NOMO-1 treated with dmso at 0.1 percent for 144 hours (cell line): ENCODE measurements around the gene CAPZA2.
"Not testable (repeated sequence)": the region's sequence is repeated elsewhere in the genome, so short reads cannot be mapped to it uniquely, and the experiment has no call there.

ENCODE experiments used
- DNase-seq: peaks from one replicate; lab custom pipeline; 2025; ENCODE audit not compliant: unreplicated experiment; lab: John Stamatoyannopoulos, UW

CAPZA2 gene

GRCh38 chr7:116953372-116953905, 91.1 kb downstream of the CAPZA2 start, which contains the start of gene ST7:
Gene ST7, plus strand, starts transcription at chr7:116953501. Its CDS starts 40 bp downstream, at chr7:116953541.
- no peak for DNase-seq

- no peak for DNase-seq
Observed at GRCh38 chr7:116953906-116954838, 91.8 kb downstream of the CAPZA2 start.

- DNase-seq, result no peak
Observed at GRCh38 chr7:116955340-116955739, 93.0 kb downstream of the CAPZA2 start.

GRCh38 chr7:116955801-116956476, 93.6 kb downstream of the CAPZA2 start:
- DNase-seq, result no peak

DNA sequence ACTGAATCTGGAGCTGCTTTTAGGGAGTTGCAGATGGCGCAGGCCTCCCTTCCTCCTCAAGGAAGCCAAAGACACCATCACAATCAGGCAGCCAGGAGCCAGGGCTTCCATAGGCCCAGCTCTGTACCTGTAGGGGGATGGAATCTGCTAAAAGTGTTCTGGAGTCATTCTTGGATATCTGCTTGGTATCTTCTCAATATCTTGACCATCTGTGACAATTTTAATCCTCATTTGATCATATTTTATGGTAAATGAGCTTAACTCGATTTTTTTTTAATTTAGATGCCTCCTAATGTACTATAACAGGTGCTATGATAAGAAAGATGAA, 94.1 kb downstream of the CAPZA2 start:
- no peak for DNase-seq

- no peak for DNase-seq
Observed at GRCh38 chr7:116957874-116958273, 95.5 kb downstream of the CAPZA2 start.

- not testable (repeated sequence) for DNase-seq
Observed at GRCh38 chr7:116961966-116962673, 99.7 kb downstream of the CAPZA2 start.

DNA sequence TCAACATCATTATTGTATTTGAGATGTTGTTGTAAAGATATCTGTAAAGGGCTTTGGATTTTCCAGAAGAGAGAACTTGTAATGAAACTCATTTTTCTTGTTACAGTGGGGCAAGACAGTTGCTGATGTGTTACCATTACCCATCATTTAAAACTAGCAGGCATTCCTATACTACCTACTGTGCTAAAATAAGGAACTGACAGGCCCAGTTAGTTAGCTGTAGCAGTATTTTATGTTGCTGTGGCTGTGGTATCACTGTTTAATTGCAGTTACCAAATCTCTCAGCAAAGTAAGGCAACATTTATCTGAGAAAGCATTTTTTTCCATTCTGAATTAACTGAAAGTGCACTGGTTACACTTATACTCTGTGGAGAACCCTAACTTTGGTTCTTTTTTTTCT, 100.8 kb downstream of the CAPZA2 start:
- no peak for DNase-seq

GRCh38 chr7:116966601-116967000, 104.2 kb downstream of the CAPZA2 start:
- no peak for DNase-seq

DNA sequence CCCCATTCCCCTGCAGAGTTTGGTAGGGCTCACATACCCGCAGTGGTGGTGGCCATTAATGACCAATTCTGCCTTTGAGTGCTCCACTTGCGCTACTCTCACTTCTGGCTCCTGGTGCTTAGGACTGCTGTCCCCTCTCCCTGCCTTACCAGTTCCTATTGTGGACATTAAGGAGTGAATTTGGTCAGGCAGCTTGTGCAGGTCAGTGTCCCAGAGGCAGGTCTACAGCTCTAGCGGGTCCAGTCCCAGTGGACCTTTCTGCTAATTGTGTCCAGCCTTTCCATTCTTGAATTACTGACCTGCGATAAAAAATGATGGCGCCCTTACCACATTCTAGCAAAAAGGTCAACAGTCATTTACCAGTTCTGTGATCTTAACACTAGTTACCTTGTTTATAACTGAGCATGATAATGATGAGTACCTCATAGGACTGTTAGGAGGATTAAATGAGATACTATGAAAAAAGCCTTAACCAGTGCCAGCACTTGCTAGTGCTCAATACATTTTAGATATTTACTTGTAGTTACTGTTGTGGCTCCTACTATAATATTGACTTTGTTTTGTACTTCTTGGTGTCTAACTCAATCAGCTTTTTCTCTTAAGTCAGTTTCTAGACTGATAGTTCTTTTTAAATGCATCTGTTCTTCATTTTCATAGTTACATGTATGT, 105.0 kb downstream of the CAPZA2 start:
- no peak for DNase-seq

DNA sequence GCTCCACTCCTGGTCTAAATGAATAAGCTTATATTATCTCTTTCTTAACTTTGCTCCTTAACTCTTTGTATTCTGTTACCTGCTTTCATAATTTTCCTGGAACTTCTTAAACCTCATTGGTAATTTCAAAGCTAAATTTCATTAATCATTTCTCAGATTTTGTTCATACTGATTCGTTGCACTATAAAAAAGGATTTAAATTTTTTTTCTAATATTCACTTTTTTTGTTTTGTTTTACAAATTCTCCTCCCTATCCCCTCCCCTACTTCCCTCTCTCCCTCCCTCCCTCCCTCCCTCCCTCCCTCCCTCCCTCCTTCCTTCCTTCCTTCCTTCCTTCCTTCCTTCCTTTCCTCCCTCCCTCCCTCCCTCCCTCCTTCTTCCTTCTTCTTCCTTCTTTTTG, 105.6 kb downstream of the CAPZA2 start:
- DNase-seq, result no peak

- DNase-seq, result no peak
Observed at GRCh38 chr7:116968631-116969030, 106.2 kb downstream of the CAPZA2 start.

GRCh38 chr7:116969371-116969902, 107.0 kb downstream of the CAPZA2 start:
- DNase-seq, result no peak

- DNase-seq, result no peak
Observed at GRCh38 chr7:116970238-116970910, 108.0 kb downstream of the CAPZA2 start.

DNA sequence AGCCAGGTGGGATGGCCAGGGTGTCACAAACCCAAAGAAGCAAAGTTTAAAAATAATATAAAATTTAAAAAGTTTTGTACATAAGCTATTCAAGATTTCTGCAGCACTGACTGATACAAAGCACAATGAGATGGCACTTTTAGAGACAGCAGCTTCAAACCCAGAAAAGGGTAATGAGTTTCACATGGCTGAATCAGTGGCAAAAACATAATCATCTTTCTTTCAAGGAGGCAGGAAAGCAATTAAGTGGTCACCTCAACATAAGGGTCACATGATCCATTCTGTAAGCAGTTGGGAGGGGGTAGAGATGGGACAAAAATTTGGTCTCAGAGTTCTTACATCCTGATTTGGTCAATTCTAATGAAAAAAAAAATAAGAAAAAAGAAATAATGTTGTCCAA, 108.8 kb downstream of the CAPZA2 start:
- not testable (repeated sequence) for DNase-seq
